C1 segment of cervical spinal cord (tissue), 14 donors: ENCODE data around the gene SLC25A26.

Experiments used
- DNase-seq, 14 donors: peaks; one replicate each; lab custom pipeline; 2025; lab: John Stamatoyannopoulos, UW

SLC25A26 gene

GRCh38 chr3:66370179-66370578 lies 149.4 kb downstream of the SLC25A26 start:
- DNase-seq, result no peak

GRCh38 chr3:66371432-66371831 lies 150.6 kb downstream of the SLC25A26 start:
- DNase-seq, result no peak

GRCh38 chr3:66372681-66373350 lies 152.0 kb downstream of the SLC25A26 start:
- DNase-seq, result peak in 4 of 14 donors; percentile 30 to 50 (median 38)

- no peak for DNase-seq
Observed at GRCh38 chr3:66376568-66376967, 155.8 kb downstream of the SLC25A26 start.

GRCh38 chr3:66377800-66378199 lies 157.0 kb downstream of the SLC25A26 start:
- DNase-seq, result no peak

GRCh38 chr3:66378256-66378655 lies 157.5 kb downstream of the SLC25A26 start:
- no peak for DNase-seq

- DNase-seq, result no peak
Observed at GRCh38 chr3:66379565-66379964, 158.8 kb downstream of the SLC25A26 start.

- DNase-seq, result peak in 2 of 14 donors; percentile 29 to 32
Observed at GRCh38 chr3:66380200-66380932, 159.6 kb downstream of the SLC25A26 start.

GRCh38 chr3:66381626-66382025 lies 160.8 kb downstream of the SLC25A26 start:
- peak in 3 of 14 donors; percentile 18 to 64 (median 26) for DNase-seq

- no peak for DNase-seq
Observed at GRCh38 chr3:66382142-66382541, 161.3 kb downstream of the SLC25A26 start.

GRCh38 chr3:66383023-66383422 lies 162.2 kb downstream of the SLC25A26 start:
- no peak for DNase-seq

- no peak for DNase-seq
Observed at GRCh38 chr3:66383998-66384745, 163.4 kb downstream of the SLC25A26 start.

GRCh38 chr3:66385066-66385465 lies 164.3 kb downstream of the SLC25A26 start:
- DNase-seq, result no peak

- no peak for DNase-seq
Observed at GRCh38 chr3:66386011-66386924, 165.5 kb downstream of the SLC25A26 start.

GRCh38 chr3:66386925-66387650 lies 166.3 kb downstream of the SLC25A26 start:
- peak in 7 of 14 donors; percentile 19 to 51 (median 42) for DNase-seq

GRCh38 chr3:66390013-66390412 lies 169.2 kb downstream of the SLC25A26 start:
- DNase-seq, result no peak

- DNase-seq, result no peak
Observed at GRCh38 chr3:66392512-66392911, 171.7 kb downstream of the SLC25A26 start.

- no peak for DNase-seq
Observed at GRCh38 chr3:66392966-66393332, 172.1 kb downstream of the SLC25A26 start.

GRCh38 chr3:66393333-66394005 lies 172.7 kb downstream of the SLC25A26 start:
- DNase-seq, result no peak
